GM19035 (cell line): Measurements from ENCODE around the gene KCNJ12.
"Not testable (repeated sequence)": the region's sequence is repeated elsewhere in the genome, so short reads cannot be mapped to it uniquely, and the experiment has no call there.

Experiments
- ATAC-seq: cut with Tn5 transposase; IDR thresholded peaks from one replicate; pipeline ENCODE4 v1.9.1; 2021; ENCODE audit not compliant: unreplicated experiment

KCNJ12 gene

DNA sequence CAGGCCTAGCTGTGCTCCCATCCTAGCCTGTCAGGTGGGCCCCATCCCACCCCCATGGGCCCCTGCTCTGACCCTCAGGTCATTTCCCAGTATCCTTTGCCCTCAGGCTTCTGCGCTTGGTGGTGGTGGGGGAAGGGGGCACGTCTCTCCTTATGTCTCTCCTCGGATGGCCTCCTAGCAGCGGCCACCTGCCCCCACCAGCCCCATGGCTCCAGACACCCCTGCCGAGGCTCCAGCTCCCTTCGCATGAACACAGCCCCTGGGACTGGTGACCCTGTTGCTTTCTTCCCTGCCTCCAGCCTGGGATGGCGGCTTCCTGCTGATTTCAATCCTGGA is 27.3 kb upstream of the KCNJ12 start:
- not testable (repeated sequence) for ATAC-seq

DNA sequence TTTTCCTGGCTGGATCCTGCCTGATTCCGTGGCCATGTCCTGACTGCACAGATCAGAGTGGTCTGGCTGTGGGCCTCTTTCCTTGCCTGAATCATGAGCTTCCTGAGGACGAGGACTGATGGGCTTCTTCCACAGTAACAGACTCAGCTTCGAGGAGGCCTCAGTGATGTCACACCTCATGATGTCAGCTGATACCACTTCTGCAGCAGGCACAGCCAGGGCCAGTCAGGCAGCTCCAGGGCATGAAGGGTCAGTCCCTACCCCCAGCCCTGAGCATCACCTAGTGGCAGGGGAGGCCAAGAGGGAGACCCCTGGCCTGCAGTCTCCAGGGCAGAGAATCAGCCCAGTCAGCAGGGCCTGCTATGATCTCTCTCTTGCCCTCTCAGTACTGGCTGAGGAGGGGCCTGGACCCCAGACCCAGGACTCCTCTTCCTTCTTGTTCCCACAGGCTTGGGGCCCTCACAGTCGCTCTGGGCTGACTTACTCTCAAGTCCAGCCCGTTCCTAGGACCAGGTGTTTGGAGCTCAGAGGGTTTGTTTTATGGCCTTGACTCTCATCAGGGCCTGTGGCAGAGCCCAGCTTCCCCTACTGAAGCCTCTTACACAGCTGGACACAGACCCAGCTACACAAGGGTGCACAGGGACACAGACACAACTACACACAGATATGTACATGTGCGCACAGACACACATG is 26.7 kb upstream of the KCNJ12 start:
- not testable (repeated sequence) for ATAC-seq

GRCh38 chr17:21350495-21350894 is 25.7 kb upstream of the KCNJ12 start:
- not testable (repeated sequence) for ATAC-seq

DNA sequence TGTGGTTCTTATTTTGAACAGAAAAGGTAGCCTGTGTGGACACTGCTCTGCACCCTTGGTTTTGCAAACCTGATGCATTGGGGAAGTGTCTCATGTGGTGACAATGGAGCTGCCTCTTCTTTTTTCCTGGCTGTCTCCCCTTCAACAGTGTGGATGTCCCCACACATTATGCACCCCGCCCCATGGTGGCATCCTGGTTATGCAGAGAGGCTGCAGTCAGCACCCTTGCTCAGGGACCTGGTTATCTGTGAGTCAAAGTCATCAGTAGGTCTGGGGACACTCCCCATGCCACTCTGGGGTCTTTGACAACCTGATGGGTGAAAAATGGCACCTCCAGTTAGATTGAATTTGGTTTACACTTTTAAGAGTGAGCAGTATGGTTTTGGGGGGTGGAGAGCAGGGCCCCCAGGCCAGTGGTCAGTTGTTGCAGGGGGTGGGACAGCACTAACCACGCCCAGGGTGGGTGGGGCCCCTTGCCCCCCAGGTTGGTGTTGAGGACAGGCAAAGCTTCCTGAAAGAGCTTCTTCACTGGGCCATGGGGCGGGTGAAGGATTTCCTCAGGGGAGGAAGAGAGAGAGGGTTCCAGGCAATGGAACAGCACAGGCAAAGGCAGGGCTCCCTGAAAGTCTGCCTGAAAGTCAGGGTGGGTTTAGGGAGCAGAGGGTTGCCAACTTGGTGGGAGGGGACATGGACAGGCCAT is 24.6 kb upstream of the KCNJ12 start:
- no peak for ATAC-seq

GRCh38 chr17:21352221-21352980 is 23.8 kb upstream of the KCNJ12 start:
- no peak for ATAC-seq

DNA sequence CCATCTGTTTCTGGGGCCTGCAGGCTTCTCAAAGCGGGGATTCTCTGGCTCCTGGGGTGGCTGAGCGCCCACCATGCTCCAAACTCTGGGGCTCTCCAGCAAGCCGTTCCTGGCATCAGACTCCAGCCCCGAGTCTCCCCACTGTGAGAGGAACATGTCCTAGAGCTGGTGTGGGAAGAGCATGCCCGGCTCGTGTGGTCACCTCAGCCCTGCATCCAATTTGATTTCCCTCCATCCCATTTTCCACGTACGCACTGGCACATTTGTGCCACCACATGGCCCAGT is 23.2 kb upstream of the KCNJ12 start:
- ATAC-seq: no peak

DNA sequence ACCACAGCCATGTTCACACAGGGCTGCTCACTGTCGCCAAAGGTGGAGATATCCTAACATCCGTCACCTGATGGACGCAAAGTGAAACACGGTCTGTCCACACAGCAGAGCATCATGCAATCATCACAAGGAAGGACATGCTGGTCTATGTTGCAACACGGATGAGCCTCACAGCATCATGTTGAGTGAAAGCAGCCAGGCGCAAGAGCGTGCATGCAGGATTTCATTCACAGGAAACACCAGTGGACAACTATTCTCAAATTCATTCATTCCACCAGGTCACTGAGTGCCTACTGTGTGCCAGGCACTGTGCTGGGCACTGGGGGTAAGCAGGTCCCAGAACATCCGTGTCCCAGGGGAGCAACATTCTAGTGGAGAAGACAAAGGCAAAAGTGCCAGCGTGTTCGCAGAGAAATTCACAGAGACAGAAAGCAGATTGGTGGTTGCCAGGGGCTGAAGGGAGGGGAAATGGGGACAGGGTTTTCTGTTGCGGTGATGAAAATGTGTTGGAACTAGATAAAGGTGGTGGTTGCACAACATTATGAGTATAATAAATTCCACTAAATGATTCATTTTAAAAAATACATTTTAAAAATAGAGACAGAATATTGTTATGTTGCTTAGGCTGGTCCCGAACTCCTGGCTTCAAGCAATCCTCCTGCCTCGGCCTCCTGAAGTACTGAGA is 22.7 kb upstream of the KCNJ12 start:
- no peak for ATAC-seq

GRCh38 chr17:21354796-21355385 is 21.3 kb upstream of the KCNJ12 start:
- ATAC-seq: no peak

- ATAC-seq: no peak
These were observed 20.6 kb upstream of the KCNJ12 start for GRCh38 chr17:21355586-21355985.

GRCh38 chr17:21356537-21357127 is 19.5 kb upstream of the KCNJ12 start:
- no peak for ATAC-seq

DNA sequence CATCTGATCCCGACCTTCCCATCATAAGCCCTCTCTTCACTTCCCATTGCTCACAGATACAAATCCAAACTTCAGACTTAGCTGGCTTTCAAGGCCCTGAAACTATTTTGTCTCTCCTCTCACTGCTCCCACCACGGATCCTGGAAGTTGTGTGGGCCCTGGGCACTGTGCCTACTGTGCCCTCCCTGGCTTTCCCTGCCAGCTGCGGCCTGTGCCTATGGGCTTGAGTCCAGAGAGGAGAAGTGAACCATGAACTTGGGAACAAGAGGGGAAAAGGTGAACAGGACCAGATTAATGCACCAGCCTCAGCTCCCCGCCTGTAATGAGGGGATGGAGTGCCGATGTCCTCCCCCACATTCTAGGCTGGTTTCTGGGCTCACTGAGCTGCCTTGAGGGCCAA is 18.9 kb upstream of the KCNJ12 start:
- no peak for ATAC-seq

DNA sequence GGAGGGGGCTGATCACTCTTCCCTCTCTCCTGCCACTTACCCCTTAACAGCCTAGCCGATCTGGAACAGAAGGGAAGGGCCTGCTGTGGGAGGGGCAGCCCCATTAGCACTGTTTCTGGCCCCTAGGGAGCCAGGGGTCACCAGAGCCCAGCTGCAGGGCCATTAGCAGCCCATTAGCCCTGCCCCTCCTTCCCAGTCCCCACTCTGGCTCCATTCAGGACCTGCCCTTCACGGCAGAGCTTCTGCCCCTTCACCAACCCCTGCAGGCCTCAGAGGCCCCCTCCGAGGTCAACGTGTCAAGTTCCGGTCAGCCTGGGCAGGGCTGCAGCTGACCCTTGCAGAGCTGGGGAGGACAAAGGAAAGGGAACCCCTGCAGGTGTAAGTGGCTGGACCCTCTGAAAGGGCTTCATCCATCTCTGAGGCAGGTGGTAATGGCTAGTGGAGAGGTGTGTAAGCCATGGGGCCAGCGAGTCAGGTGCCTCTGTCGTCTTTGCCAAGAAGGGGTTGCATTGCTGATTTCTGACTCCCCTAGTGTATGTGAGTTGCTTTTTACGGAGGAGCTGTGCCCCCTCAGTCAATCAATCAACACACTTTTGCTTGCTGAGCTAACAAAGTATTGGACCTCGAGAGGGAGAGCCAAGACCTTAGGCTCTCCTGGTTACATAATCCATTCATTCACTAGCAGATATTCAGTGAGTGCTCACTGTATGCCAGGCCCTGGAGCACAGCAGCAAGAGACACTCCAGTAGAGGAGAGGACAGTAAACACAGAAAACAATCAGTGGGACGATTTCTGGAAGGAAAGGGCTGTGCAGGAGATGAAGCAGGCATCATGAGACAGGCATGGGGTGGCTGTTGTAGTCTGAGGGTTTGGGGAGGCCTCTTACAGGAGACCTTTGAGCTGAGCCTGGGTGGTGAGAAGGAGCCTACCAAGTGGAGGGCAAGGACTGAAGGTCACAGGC is 18.2 kb upstream of the KCNJ12 start:
- ATAC-seq: no peak

DNA sequence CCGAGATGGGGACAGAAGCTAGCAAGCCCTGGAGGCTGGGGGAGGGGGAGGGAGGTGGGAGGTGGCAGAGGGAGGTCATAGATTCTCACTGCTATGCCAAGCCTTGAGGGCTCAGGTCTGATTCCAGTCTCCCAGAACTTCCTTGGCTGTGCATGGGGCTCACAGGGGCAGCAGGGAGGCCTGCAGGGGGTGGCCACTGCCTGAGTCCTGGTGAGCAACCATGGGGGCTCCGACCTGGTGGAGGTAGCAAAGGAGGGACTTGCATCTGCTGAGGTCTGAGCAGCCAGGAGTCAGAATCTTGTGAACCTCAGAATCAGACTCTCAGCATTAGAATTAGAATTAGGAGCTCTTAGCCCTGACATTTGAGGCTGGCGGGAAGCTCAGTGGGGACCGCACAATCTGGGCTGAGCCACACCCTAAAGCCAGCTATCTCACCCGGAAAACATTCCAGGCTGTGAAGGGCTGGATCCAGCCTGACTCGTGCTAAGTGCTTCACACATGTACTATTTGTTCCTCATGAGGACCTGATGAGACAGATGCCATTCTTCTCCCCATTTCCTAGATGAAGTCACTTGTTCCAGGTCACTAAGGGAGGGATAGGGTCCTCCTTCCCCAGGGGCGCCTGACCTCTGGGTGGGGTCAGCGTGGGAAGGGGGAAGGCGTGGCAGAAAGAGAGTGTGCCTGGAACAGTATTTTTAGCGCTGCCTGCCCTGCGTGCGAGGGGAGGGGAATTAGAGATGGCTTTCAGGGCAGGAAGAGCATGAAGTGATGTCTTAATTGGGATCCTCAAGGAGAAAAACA is 17.3 kb upstream of the KCNJ12 start:
- ATAC-seq: no peak

GRCh38 chr17:21359483-21359840 is 16.7 kb upstream of the KCNJ12 start:
- ATAC-seq: no peak

DNA sequence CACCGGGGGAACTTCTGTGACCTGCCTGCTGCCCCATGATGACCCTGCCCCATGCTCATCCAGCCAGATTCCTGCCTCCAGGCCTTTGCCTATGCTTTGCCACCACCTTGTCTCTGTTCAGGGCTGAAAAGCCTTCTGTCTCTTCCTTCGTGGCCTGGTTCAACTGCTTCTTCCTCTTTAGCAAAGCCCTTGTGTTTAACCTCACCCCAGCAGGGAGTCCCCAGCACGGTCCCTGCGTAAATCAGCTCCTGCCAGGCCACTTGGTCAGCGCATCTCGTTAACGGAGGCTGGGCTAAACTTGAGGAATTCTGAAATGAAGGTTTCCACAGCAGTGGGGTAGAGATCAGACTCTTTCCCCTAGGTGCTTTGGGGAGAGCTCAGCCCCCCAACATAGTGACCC is 16.1 kb upstream of the KCNJ12 start:
- no peak for ATAC-seq

- no peak for ATAC-seq
These were observed 14.9 kb upstream of the KCNJ12 start for GRCh38 chr17:21361020-21361809.

GRCh38 chr17:21362331-21362931 is 13.7 kb upstream of the KCNJ12 start:
- ATAC-seq: no peak
